Jurkat, Clone E6-1 (cell line): ENCODE measurements around the gene ZFP64.
"Not testable (repeated sequence)": the region's sequence is repeated elsewhere in the genome, so short reads cannot be mapped to it uniquely, and the experiment has no call there.

Source experiments
- DNase-seq: peaks from one replicate; pipeline ENCODE4 v3.0.0-alpha.2; 2011; ENCODE audit warnings: low read depth, low spot score
- H3K4me3 ChIP-seq: 2 replicates; pipeline ENCODE4 v1.5.1; 2011; ENCODE audit warnings: mild to moderate bottlenecking, low read length, control low read depth, moderate library complexity

The ZFP64 gene

GRCh38 chr20:52168116-52168515 lies 23.5 kb downstream of the ZFP64 start:
- no peak for DNase-seq
- no peak overlapping the region for H3K4me3 ChIP-seq

DNA sequence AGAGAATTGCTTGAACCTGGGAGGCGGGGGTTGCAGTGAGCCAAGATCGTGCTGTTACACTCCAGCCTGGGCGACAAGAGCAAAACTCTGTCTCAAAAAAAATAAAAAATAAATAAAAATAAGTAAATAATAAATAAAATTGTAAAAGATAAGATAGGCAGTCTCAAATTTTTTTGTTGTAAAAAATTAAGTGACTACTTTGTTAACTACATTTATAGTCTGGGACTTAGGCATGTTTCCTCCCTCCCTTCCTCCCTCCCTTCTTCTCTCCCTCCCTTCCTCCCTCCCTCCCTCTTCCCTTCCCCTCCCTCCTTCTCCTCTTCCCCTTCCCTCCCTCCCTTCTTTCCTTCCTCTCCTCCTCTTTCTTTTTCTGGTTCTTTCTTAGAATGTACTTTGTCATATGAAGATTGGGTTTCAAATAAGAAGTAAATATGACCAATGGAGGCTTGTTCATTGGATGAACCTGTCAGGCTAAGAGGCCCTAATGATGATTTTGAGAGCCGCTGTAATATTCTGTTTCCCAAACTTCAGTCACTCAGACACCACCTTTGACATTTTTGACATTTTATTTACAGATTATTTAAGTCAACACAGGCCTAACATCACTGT lies 24.2 kb downstream of the ZFP64 start:
- H3K4me3 ChIP-seq = no peak overlapping the region
- no peak for DNase-seq

GRCh38 chr20:52166150-52166549 lies 25.4 kb downstream of the ZFP64 start:
- DNase-seq = no peak

GRCh38 chr20:52160621-52161204 lies 30.9 kb downstream of the ZFP64 start:
- no peak overlapping the region for H3K4me3 ChIP-seq
- no peak for DNase-seq

More at GRCh38 chr20:52166150-52166549, 25.4 kb downstream of the ZFP64 start:
- H3K4me3 ChIP-seq = no peak overlapping the region

GRCh38 chr20:52160049-52160570 lies 31.5 kb downstream of the ZFP64 start:
- no peak for DNase-seq
- no peak overlapping the region for H3K4me3 ChIP-seq

GRCh38 chr20:52154575-52154974 lies 37.0 kb downstream of the ZFP64 start:
- no peak overlapping the region for H3K4me3 ChIP-seq
- no peak for DNase-seq

DNA sequence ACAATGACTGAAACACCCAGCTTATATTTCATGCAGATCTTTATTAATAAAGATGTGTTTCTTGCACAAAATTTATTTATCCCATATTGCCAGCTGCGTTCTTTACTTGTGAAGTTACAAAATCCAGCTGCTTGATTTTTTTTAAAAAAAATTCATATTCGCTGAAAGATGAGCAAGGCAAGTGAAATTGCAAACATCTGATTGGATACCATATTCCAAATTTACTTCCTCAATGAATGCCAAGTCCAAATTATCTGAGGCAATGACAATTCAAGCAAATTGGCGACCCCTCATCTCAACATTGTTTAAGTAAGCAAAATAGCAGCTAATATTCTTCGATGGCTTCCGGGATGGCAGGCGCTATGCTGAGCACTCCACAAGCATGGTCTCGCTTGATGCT lies 37.7 kb downstream of the ZFP64 start:
- no peak for DNase-seq

DNA sequence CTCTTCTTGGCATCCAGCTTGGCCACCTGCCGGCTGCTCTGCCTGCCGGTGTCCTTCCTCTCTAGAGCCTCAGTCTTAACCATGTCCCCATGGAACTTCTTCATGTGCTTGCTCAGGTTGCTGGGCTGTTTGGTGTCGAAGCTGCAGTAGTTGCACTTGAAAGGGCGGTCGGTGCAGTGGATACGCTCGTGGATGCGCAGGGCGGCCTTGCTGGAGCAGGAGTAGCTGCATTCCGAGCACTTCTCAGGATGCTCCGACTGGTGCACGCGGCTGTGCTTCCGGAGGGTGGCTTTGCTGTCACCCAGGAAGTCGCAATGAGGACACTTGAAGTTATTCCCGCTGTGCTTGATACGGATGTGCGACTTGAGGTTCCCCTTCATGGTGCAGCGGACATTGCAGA lies 38.7 kb downstream of the ZFP64 start:
- DNase-seq = no peak
- no peak overlapping the region for H3K4me3 ChIP-seq

More for the DNA sequence above, 37.7 kb downstream of the ZFP64 start:
- H3K4me3 ChIP-seq = no peak overlapping the region

DNA sequence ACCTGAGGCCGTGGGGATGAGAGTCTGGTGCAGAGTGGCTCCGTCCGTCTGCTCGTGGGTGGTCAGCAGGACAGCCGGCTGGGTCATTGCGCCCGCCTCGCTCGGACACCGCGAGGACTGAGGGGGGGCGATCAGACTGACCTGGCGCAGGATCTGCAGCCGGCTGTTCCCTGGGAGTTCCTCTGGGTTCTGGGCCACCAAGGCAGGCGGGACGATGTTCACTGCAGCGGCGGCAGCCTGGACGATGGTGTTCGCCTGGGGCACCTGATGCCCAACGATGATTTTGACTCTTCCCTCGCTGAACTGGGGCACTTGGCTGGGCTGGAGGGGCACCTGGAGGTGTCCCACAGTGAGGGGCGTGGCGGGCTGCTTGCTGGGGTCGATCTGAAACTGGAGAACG lies 39.2 kb downstream of the ZFP64 start:
- no peak for DNase-seq
- no peak overlapping the region for H3K4me3 ChIP-seq

DNA sequence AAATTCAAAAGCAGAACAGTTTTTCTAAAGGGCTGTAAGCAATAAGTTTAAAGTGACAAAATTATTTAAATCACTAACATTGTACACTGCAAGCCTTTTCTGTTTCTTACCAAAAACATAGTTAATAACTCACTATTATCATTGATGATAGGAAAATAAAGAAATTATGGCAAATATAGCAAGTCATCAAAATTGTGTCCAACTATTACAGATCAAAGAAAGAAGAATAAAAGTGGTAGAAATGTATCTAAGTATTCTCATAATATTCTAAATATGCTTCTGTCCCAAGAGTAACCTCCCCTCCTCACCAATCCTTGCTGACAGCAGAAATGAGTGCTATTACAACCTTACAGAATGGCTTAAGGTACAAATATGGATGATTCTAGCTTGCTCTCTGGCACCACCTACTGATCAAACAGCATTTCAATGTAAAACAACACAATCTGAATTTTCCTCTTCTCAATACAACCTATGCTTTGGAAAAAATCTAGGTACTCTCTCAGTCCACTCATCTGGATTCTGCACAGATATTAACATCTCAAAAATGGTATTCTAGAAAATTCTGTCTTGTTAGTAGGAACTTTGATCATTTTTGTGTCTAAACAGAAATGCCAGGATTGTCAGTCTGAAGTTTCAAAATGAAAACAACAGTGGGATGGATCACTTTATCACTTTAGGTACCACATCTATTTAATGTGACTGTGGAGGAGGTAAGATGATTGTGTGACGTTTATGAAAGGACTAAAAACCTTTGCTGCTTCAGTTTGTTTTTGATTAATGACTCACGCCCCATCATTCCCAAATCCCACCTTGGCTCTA lies 40.9 kb downstream of the ZFP64 start:
- peak; percentile 48 for DNase-seq

DNA sequence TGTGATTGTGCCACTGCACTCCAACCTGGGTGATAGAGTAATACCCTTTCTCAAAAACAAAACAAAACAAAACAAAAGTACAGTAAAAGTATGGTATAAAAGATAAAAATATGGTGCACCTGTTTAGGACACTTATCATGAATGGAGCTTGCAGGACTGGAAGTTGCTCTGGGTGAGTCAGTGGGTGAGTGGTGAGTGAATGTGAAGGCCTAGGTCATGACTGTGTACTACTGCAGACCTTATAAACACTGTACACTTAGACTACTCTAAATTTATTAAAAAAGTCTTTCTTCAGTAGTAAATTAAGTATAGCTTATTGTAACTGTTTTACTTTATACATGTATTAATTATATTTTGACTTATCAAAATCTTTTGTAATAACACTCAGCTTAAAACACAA lies 46.0 kb downstream of the ZFP64 start:
- DNase-seq = no peak
- H3K4me3 ChIP-seq = no peak overlapping the region

More for the DNA sequence above, 40.9 kb downstream of the ZFP64 start:
- no peak overlapping the region for H3K4me3 ChIP-seq

DNA sequence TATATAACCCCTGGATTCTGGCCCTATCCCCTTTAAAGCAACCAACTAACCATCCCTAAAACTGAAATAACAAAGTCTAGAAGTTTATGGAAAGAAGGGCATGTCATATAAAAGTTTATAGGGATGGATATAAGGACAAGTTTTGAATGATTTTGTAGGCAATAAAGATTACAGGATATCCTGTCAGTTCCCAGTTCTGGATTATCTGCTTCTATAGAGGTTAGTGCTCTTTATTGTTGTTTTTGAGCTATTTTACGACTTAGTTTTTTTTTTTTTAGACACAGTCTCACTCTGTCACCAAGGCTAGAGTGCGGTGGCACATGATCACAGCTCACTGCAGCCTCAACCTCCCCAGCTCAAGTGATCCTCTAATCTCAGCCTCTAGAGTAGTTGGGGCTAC lies 48.3 kb downstream of the ZFP64 start:
- no peak overlapping the region for H3K4me3 ChIP-seq
- no peak for DNase-seq

DNA sequence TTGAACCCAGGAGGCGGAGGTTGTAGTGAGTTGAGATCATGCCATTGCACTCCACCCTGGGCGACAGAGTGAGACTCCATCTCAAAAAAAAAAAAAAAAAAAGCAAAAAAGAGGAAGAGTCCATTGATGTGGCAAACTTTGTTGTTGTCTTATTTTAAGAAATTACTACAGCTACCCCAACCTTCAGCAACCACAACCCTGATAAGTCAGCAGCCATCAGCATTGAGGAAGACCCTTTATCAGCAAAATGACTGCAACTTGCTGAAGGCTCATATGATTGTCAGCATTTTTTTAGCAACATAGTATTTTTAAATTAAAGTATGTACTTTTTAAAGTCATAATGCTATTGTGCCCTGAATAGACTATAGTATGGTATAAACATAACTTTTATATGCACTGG lies 48.8 kb downstream of the ZFP64 start:
- H3K4me3 ChIP-seq = no peak overlapping the region
- peak; percentile 23 for DNase-seq

DNA sequence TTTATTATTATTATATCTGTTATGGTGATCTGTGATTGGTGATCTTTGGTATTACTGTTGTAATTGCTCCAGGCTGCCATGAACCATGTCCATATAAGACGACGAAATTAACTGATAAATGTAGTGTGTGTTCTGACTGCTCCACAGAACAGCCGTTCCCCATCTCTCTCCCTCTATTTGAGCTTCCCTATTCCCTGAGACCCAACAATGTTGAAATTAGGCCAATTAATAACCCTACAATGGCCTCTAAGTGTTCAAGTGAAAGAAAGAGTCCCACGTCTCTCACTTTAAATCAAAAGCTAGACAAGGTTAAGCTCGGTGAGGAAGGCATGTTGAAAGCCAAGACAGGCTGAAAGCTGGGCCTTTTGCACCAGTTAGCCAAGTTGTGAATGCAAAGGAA lies 51.6 kb downstream of the ZFP64 start:
- no peak for DNase-seq
- no peak overlapping the region for H3K4me3 ChIP-seq

DNA sequence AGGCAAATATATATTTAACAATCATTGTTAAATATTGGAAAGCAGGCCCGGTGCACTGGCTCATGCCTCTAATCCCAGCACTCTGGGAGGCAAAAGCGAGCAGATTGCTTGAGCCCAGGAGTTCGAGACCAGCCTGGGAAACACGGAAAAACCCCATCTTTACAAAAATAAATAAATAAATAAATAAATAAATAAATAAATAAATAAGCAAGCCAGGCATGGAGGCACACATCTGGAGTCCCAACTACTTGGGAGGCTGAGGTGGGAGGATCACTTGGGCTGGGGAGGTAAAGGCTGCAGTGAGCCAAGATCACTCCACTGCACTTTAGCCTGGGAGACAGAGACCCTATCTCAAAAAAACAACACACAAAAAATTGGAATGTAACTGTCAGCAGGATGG lies 53.7 kb downstream of the ZFP64 start:
- DNase-seq = no peak
- no peak overlapping the region for H3K4me3 ChIP-seq

- H3K4me3 ChIP-seq, DNase-seq: not testable (repeated sequence)
Observed at GRCh38 chr20:52133714-52134113, 57.9 kb downstream of the ZFP64 start.

DNA sequence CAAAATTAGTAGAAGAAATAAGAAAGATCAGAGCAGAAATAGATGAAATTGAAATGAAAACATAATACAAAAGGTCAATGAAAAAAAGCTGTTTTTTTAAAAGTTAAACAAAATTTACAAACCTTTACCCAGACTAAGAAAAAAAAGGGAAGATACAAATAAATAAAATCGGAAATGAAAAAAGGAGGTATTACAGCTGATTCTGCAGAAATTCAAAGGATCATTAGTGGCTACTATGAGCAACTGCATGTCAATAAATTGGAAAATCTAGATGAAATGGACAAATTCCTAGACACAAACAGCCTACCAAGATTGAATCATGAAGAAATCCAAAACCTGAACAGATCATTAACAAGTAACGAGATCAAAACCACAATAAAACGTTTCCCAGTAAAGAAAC lies 59.2 kb downstream of the ZFP64 start:
- DNase-seq = no peak
- H3K4me3 ChIP-seq = no peak overlapping the region

- DNase-seq = no peak
- H3K4me3 ChIP-seq = no peak overlapping the region
Observed at GRCh38 chr20:52131048-52131643, 60.4 kb downstream of the ZFP64 start.

DNA sequence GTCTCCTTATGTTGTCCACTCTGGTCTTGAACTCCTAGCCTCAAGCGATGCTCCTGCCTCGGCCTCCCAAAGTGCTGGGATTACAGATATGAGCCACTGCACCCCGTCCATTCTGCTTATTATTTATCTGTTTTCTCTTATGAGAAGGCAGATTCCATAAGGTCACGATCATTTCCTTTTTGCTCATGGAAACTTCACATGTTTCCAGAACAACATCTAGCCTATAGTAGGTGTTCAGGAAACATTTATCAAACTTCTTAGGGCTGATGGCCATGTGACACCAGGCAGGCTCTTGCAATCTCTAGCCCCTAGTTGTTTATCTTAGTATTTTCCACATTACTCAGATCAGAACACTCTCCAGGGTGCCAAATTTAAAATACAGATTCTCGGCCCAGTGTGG lies 61.2 kb downstream of the ZFP64 start:
- DNase-seq = no peak
- no peak overlapping the region for H3K4me3 ChIP-seq

DNA sequence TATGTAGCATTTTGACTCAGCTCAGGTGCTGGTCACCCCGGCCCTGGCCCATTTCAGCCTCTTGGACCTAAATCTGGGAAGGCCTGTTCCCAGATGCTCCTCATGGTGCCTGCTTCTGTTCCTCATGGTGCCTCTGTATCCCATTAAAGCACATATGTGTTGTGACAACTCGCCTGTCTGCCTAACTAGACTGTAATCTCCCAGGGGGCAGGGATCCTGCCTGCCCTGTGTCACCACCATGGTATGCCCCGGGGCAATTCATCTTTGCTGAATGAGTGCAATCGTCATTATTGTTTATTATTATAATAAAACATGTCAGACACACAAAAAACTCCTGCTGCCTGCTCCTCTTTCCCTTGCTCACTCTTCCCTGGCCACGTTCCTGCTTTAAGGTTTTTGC lies 62.0 kb downstream of the ZFP64 start:
- no peak for DNase-seq
- no peak overlapping the region for H3K4me3 ChIP-seq
